ENCODE measurements around the gene C19orf81.
"Not testable (repeated sequence)": the region's sequence is repeated elsewhere in the genome, so short reads cannot be mapped to it uniquely, and the experiment has no call there.

C19orf81 gene

GRCh38 chr19:50649433-50650391 is at the start of gene C19orf81:
Gene C19orf81 (plus strand): TSS chr19:50649445. CDS start chr19:50649445, 0 bp downstream.
- DNase-seq (ENCODE audit: extremely low read depth in 1 of 2, low read depth in 1 of 2): no peak

- DNase-seq (ENCODE audit: extremely low read depth in 1 of 2, low read depth in 1 of 2): no peak
These were observed 47.7 kb upstream of the C19orf81 start for GRCh38 chr19:50601407-50602088.

- DNase-seq (ENCODE audit: extremely low read depth in 1 of 2, low read depth in 1 of 2): no peak
These were observed 47.2 kb upstream of the C19orf81 start for GRCh38 chr19:50602089-50602422.

- no peak for DNase-seq (ENCODE audit: extremely low read depth in 1 of 2, low read depth in 1 of 2)
These were observed 46.7 kb upstream of the C19orf81 start for GRCh38 chr19:50602496-50602895.

GRCh38 chr19:50602935-50603334 is 46.3 kb upstream of the C19orf81 start:
- no peak for DNase-seq (ENCODE audit: extremely low read depth in 1 of 2, low read depth in 1 of 2)

GRCh38 chr19:50604264-50605073 is 44.8 kb upstream of the C19orf81 start:
- DNase-seq (ENCODE audit: extremely low read depth in 1 of 2, low read depth in 1 of 2): not testable (repeated sequence)

- not testable (repeated sequence) for DNase-seq (ENCODE audit: extremely low read depth in 1 of 2, low read depth in 1 of 2)
These were observed 43.0 kb upstream of the C19orf81 start for GRCh38 chr19:50606059-50606836.

GRCh38 chr19:50607388-50607787 is 41.9 kb upstream of the C19orf81 start:
- no peak for DNase-seq (ENCODE audit: extremely low read depth in 1 of 2, low read depth in 1 of 2)

GRCh38 chr19:50607874-50608785 is 41.1 kb upstream of the C19orf81 start:
- DNase-seq (ENCODE audit: extremely low read depth in 1 of 2, low read depth in 1 of 2): peak; percentile 42 to 44

- not testable (repeated sequence) for DNase-seq (ENCODE audit: extremely low read depth in 1 of 2, low read depth in 1 of 2)
These were observed 36.5 kb upstream of the C19orf81 start for GRCh38 chr19:50612504-50613404.

GRCh38 chr19:50618379-50618778 is 30.9 kb upstream of the C19orf81 start:
- not testable (repeated sequence) for DNase-seq (ENCODE audit: extremely low read depth in 1 of 2, low read depth in 1 of 2)

GRCh38 chr19:50619184-50619583 is 30.1 kb upstream of the C19orf81 start:
- not testable (repeated sequence) for DNase-seq (ENCODE audit: extremely low read depth in 1 of 2, low read depth in 1 of 2)

- not testable (repeated sequence) for DNase-seq (ENCODE audit: extremely low read depth in 1 of 2, low read depth in 1 of 2)
These were observed 28.8 kb upstream of the C19orf81 start for GRCh38 chr19:50620394-50620906.

GRCh38 chr19:50624949-50625600 is 24.2 kb upstream of the C19orf81 start:
- DNase-seq (ENCODE audit: extremely low read depth in 1 of 2, low read depth in 1 of 2): no peak

- no peak for DNase-seq (ENCODE audit: extremely low read depth in 1 of 2, low read depth in 1 of 2)
These were observed 23.2 kb upstream of the C19orf81 start for GRCh38 chr19:50626011-50626410.

- DNase-seq (ENCODE audit: extremely low read depth in 1 of 2, low read depth in 1 of 2): no peak
These were observed 22.4 kb upstream of the C19orf81 start for GRCh38 chr19:50626795-50627194.

- DNase-seq (ENCODE audit: extremely low read depth in 1 of 2, low read depth in 1 of 2): no peak
These were observed 21.1 kb upstream of the C19orf81 start for GRCh38 chr19:50628146-50628545.
